Keratinocyte (primary cell): ENCODE results near the gene ZFPM1.

ENCODE experiments used
- EZH2 ChIP-seq: IDR thresholded peaks from one replicate; pipeline ENCODE4 v1.6.1; 2012; ENCODE audit warnings: inconsistent platforms, mild to moderate bottlenecking, low read length, moderate library complexity
- TF ChIP-seq, protein P1 (sequence below), 3 experiments: IDR thresholded peaks in 1 of 3; conservative IDR thresholded peaks in 1 of 3; optimal IDR thresholded peaks in 1 of 3; 2 replicates in 2 of 3; 3 replicates in 1 of 3; pipeline versions ENCODE3 to v1.5.1; 2011; ENCODE audit warnings: low read length in 3 of 3, mild to moderate bottlenecking in 3 of 3, moderate library complexity in 2 of 3, control low read depth in 1 of 3, inconsistent platforms in 1 of 3; ENCODE audit not compliant: insufficient read depth in 2 of 3; ENCODE audit errors: extremely low read depth in 1 of 3

DNA sequence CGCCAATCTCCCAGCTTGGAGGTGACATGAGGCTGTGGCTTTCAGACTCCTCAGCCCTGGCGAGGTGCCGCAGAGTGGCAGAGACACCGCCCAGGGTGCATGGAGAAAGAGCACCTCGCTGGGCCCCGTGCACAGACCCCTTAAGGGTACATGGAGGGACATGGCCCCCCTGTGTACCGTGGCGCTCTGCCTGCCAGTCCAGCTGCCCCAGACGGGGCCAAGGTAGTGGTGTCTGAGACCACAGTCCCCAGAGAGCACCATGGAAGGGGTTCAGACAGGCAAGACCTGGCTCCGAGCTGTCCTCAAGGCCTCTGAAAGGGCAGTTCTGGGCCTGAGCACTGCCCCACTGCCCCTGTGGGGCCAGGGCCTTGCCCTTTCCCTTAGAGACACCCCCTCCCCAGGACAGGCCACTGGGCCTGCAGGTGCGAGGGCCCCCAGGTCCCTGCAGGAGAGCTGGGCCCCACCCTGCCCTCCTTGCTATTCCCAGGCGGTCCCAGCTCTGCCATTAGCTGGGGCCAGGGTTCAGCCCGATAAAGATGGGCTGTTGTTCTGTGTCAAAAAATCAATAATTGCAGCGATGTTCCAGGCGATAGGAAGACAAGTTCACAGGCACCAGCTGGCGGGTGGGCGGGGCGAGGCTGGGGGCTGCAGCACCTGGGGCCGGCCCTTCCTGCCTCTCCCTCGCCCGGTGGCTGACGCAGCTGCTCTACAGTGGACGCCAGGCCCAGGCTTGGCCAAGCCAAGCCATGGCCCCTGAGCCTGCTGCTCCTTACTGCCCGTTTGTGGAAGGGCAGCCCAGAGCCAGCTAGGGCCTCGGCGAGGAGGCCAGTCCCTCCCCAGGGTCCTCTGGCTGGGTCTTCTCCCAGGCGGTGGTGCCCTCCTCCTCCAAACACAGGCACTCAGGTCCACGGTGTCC lies 51.7 kb downstream of the ZFPM1 start:
- TF ChIP-seq, protein P1, sequence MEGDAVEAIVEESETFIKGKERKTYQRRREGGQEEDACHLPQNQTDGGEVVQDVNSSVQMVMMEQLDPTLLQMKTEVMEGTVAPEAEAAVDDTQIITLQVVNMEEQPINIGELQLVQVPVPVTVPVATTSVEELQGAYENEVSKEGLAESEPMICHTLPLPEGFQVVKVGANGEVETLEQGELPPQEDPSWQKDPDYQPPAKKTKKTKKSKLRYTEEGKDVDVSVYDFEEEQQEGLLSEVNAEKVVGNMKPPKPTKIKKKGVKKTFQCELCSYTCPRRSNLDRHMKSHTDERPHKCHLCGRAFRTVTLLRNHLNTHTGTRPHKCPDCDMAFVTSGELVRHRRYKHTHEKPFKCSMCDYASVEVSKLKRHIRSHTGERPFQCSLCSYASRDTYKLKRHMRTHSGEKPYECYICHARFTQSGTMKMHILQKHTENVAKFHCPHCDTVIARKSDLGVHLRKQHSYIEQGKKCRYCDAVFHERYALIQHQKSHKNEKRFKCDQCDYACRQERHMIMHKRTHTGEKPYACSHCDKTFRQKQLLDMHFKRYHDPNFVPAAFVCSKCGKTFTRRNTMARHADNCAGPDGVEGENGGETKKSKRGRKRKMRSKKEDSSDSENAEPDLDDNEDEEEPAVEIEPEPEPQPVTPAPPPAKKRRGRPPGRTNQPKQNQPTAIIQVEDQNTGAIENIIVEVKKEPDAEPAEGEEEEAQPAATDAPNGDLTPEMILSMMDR (optimal IDR thresholded peaks at IDR 0.05 in 1 of 3, IDR thresholded peaks at IDR 0.05 in 1 of 3, conservative IDR thresholded peaks at IDR 0.05 in 1 of 3; ENCODE audit: extremely low read depth in 1 of 3, insufficient read depth in 2 of 3, low read length in 3 of 3) = no peak
- no peak for TF ChIP-seq EZH2
